CD4-positive, alpha-beta T cell treated with Interleukin-2 at 100 ng/mL for 4 hours (primary cell): ENCODE data around the gene RWDD4.
"Not testable (repeated sequence)": the region's sequence is repeated elsewhere in the genome, so short reads cannot be mapped to it uniquely, and the experiment has no call there.

Experiments
- DNase-seq: peaks from one replicate; pipeline ENCODE4 v3.0.0-alpha.2; 2020; ENCODE audit warnings: low spot score

RWDD4 gene

GRCh38 chr4:183635741-183636140, 23.2 kb downstream of the RWDD4 start:
- DNase-seq: no peak

- DNase-seq: no peak
These were observed 23.7 kb downstream of the RWDD4 start for GRCh38 chr4:183635321-183635720.

DNA sequence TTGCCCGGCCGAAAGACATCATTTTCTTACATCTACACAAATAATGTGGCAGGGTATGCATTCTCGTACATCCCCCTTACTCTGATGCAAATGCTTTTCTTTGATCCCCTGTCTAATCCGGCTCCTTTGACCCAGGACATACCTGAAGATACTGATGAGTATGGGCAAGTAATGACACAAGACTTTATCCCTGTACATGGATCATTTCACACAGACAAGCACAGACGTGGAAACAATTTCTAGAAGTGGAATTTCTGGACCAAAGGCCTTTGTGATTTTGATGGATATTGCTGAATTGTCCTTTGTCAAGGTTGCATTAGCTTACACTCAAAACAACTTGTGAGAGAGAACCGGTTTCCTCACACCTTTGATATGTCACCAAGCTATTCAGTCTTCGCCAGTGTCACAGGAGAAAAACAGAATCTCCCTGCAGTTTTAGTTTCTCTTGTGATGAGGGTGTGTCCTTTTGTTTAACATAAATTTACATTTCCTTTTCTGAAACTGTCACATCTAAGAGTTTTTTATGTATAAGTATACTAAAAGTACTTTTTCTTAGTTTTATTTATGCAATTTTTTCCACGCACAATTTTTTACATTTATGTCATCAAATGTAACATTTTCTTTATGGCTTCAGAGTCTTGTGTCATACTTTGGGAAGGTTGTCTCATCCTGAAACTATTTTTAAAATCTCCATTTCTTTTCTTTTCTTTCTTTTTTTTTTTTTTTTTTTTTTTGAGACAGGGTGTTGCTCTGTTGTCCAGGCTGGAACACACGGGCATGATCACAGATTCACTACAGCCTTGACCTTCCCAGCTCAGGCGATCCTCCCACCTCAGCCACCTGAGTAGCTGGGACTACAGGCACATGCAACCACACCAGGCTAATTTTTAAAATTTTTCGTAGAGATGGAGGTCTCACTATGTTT, 25.2 kb downstream of the RWDD4 start:
- DNase-seq: no peak

DNA sequence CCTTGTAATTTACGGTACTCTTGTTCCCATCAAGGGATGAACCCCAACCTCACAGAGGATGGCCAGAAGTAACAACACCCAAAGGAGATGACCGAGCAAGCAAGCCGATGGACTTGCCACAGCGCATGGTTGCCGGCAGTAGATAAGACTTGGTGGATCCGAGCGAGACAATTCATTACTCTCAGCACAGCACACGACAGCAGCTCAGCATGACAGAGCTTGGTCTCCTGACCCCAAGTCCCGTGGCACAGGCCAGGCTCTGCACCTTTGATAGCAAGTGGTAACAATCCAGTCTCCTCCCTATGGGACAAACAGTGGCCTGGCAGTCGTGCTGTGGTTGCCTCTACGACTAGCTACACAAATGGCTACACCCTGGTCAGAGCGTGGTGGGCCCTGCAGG, 26.3 kb downstream of the RWDD4 start:
- DNase-seq: no peak

DNA sequence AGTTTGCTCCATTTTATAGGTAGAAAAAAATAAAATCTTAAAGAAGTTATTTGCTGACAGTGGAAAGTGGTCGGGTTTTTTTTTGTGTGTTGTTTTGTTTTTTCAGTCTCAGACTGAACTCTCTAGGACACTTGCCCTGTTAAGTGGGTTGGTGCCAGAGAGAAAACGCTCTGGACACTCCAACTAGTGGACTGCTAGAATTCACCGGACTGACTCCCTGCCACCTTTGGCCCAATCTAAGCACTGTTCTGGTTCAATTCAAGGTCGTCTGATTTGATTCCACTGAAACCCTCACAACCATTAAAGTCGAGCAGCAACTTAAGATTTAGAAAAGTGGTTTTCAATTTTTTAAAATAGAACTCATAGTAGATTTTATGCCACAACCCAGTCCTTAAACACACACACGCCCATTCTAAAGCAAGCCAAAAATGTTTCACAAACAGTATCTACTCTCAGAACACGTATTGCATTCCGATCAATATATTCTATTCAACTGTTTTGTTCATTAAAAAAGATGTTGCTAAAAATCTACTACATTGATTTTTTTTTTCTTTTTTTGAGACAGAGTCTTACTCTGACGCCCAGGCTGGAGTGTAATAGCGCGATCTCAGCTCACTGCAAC, 27.3 kb downstream of the RWDD4 start:
- DNase-seq: no peak

DNA sequence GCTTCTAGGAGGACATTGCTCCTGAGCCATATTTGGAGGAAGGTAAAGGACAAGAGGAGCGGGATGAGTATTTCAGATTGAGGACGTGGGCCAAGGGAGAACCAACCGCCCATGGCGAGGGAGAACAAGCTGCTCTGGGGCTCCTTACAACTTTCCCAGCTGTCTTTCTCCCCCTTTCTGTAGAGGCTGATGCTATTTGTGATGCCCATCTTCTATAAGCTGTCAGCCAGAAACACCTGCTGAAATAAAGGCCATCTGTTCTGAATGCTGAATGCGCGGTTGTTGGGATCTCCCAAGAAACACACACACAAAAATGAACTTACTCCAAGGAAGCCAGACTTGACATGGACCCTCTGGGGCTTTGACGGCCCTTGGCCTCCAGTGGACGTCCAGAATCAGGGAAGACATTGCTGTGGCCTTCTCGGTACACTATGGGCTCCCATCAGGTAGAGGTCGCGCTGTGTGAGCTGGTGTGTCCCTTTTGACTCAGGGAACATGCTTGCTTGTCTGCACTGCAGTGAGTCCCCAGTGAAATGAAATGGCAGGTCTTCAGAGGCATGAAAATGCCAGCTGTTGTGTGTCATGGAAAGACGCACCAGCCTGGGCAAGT, 30.9 kb downstream of the RWDD4 start:
- no peak for DNase-seq

DNA sequence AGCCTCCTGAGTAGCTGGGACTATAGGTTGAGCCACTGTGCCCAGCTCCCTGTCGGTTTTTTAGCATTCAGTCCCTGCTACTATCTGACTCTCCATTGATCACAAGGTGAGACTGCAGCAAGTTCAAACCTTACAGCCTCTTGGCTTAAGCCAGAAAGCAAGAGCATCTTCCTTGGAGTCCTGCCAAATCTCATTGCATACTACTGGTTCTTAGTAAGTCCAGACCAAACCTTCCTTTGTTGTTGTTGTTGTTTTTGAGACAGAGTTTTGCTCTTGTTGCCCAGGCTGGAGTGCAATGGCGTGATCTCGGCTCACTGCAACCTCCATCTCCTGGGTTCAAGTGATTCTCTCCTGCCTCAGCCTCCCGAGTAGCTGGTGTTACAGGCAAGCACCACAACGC, 31.7 kb downstream of the RWDD4 start:
- DNase-seq: not testable (repeated sequence)

DNA sequence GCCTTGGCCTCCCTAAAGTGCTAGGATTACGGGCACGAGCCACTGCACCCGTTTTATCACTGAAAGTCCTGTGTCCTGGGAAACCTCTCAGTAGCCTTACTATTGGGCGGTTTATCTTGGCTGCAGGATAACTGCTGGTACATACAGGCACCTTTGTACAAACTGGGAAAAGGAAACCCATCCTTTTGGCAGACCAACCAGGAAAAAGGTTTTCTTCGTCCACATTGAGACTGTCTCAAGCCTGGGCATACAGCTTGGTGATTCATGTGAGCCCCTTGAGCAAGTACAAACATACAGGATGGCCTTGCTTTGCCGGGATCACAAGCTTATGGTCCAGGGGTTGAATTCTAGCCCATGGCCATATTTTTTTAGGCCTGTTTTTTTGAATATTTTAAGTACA, 32.8 kb downstream of the RWDD4 start:
- no peak for DNase-seq

GRCh38 chr4:183624548-183624947, 34.4 kb downstream of the RWDD4 start:
- DNase-seq: no peak

GRCh38 chr4:183621875-183622274, 37.1 kb downstream of the RWDD4 start:
- DNase-seq: no peak

GRCh38 chr4:183620421-183620820, 38.6 kb downstream of the RWDD4 start:
- DNase-seq: no peak

DNA sequence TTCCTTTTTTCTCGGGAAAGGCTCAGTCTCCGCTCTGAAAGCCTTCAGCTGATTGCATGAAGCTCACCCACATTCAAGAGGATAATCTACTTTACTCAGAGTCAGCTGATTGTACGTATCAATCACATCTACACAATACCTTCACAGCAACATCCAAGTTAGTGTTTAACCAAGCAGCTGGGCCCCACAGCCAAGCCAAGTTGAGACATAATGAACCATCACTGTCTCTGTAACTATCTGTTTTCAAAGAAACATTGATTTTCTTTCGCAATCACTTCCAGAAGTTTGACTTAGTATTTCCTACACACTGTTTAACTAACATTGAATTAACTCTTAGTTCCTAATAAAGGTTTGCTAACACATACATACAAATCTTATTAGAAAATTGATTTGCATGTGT, 40.3 kb downstream of the RWDD4 start:
- no peak for DNase-seq

GRCh38 chr4:183617075-183617474, 41.9 kb downstream of the RWDD4 start:
- no peak for DNase-seq

DNA sequence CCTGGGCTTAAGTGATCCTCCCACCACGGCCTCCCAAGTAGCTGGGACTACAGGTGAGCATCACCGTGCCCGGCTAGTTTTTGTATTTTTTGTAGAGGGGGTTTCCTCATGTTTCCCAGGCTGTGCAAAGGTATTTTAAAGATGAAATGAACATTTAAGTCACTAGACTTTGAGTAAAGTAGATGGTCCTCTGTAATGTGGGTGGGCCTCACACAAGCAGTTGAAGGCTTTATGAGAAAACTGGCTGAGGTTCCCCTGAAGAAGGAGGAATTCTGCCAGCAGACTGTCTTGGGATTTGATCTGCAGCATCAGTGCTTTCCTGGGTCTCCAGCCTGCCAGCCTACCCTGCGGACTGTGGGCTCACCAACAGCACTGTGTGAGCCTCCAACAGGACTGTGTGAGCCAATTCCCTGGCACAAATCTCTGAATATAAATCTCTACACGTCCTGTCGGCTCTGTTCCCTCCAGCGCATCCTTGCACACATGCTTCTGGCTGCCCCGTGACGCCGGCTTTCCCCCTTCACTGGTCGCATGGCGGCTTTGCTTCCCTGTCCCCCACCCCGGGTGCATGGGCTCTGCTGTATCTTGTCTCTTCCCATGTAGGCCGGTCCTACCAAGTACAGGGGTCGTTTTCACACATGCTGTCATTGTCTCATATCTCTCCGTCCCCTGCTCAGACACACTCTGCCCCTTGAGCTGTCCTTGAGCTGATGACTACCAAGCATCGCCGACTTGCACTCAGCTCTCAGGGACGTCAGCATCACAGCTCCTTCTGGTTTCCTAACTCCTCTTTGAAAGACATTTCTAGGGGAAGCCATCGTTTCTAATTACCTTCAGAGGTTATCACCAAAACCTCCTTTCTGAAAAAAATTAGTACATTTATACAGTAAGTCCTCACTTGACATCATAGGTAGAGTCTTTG, 46.4 kb downstream of the RWDD4 start:
- no peak for DNase-seq

DNA sequence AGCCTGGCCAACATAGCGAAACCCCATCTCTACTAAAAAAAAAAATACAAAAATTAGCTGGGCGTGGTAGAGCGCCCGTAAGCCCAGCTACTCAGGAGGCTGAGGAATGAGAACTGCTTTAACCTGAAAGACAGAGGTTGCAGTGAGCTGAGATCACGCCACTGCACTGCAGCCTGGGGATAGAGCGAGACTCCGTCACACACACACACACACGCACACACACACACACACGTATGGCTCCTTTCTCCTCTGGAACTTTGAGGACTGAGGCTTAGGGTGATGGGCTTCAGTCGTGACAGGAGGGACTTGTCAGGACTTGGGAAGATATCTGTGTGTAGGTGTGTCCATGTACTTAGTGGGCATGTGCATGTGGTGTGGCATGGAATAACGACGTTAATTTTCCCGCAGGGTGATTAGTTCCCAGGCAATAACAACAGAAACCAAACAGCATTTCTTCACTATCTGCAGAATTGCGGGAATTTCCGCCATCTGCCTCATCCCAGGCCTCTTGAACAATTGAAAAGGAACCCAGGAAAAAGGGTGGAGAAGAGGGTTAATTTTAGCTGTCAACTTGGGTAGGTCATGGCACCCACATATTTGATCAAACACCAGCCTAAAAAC, 47.7 kb downstream of the RWDD4 start:
- DNase-seq: no peak

DNA sequence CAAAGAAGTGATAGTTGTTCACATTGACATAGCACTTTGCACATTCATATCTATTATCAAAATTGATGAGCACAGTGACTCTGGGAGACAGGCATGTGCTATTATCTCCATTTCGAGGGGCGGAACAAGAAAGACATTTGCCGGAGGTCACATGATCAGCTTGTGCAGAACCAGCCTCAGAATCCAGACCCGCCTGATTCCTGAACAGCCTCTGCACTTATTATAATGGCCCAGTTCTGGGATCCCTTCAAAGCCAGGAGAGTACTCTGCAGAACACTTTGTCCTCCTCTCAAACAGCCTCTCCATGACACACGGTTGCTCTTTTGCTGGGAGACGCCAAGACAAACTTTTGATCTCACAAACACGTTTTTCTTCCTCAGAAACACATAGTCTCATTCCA, 48.4 kb downstream of the RWDD4 start:
- DNase-seq: no peak

DNA sequence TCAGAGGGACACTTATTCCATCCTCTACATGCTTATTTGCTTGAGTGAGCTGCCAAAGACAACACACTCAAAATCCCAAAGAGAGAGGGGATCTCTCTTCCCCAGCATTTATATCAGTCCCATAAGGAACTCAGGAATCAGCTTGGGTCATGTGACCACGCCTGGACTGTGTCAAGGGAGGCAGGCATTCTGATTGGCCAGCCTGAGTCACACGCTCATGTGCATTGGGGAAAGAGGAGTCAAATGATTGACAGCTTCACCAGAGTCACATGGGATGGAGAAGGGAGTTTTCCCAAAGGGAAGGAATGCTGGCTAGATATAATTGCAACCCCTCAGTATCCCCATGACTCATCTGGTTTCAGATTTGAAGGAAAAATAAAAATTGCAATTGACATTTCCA, 49.0 kb downstream of the RWDD4 start:
- DNase-seq: no peak

DNA sequence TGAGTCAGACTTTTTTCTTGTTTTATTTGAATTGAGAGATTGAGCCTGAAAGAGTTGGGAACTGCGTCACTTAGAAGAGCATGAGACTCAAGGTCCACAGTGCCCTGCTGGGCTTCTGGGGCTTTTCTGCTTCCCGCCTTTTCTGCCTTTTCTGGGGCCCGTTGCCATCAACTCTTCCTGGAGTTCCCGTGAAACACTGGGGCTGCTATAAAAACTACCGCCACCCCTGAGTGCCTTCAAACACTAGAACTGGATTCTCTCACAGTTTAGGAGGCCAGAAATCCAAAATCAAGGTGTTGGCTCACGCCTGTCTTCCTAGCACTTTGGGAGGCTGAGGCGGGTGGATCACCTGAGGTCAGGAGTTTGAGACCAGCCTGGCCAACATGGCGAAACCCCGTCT, 49.8 kb downstream of the RWDD4 start:
- no peak for DNase-seq

DNA sequence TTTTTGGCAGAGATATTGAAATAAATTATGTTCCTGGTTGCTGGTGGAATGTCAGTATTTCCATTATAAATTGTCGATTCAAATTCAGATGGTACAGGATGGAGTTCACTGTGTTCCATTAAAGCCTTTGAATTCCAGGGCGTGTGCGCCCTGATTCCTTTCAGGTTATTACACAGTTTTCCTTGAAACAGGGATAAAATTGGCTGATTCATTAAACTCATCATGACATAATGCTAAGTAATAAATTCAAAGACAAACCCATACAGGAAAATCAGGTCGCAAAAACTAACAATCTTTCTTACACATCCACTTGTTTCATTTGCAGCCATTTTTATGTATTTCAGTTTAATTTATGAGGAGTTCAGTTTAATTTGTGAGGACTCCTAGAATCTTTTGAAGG, 51.1 kb downstream of the RWDD4 start:
- no peak for DNase-seq

DNA sequence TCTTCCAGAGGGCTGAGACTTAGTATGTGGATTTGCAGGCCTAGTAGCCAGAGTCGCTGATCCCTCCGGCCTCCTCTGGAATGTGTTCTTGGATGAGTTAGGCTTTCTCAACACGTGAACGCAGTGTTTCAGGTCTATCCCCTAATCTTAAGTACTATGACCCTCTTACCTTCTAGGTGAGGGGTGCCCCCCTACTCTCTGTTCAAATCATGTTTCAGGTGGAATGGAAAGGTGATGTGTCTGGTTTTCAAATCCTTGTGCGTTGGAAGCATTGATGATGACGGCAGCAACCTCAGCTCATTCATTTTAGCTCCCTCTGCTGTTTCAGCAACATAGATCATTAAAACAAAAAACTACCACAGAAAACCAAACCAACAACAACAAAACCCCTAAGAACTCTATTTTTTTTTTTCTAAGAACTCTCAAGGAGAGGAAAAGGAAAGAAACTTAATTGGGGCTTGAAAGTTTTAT, 56.4 kb downstream of the RWDD4 start:
- DNase-seq: no peak

DNA sequence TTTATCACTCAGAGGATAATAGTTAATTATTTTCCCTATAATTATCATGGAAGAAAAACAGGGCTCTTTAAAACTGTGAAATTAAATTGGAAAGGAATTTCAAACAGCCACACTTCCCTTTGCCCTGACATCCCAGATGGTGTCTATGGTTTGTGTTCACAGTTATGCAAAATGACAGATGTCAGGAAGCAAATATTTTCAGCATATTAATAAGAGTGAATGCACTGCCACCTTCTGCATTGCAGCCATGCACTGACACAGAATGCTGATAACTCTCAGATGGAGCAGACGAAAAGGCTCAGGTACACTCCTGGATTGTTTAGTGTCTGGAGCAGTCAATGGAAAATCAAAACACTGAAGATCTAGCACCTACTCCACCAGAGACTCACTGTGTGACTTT, 57.6 kb downstream of the RWDD4 start:
- DNase-seq: no peak
